GM15510 (cell line): ENCODE data around the gene STOML1.

Experiments used
- POLR2A ChIP-seq: IDR thresholded peaks from 3 replicates; pipeline ENCODE4 v1.6.1; 2011; ENCODE audit warnings: borderline replicate concordance; ENCODE audit not compliant: insufficient read length; ENCODE audit errors: extremely low read depth

The STOML1 gene, protein sequence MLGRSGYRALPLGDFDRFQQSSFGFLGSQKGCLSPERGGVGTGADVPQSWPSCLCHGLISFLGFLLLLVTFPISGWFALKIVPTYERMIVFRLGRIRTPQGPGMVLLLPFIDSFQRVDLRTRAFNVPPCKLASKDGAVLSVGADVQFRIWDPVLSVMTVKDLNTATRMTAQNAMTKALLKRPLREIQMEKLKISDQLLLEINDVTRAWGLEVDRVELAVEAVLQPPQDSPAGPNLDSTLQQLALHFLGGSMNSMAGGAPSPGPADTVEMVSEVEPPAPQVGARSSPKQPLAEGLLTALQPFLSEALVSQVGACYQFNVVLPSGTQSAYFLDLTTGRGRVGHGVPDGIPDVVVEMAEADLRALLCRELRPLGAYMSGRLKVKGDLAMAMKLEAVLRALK

DNA sequence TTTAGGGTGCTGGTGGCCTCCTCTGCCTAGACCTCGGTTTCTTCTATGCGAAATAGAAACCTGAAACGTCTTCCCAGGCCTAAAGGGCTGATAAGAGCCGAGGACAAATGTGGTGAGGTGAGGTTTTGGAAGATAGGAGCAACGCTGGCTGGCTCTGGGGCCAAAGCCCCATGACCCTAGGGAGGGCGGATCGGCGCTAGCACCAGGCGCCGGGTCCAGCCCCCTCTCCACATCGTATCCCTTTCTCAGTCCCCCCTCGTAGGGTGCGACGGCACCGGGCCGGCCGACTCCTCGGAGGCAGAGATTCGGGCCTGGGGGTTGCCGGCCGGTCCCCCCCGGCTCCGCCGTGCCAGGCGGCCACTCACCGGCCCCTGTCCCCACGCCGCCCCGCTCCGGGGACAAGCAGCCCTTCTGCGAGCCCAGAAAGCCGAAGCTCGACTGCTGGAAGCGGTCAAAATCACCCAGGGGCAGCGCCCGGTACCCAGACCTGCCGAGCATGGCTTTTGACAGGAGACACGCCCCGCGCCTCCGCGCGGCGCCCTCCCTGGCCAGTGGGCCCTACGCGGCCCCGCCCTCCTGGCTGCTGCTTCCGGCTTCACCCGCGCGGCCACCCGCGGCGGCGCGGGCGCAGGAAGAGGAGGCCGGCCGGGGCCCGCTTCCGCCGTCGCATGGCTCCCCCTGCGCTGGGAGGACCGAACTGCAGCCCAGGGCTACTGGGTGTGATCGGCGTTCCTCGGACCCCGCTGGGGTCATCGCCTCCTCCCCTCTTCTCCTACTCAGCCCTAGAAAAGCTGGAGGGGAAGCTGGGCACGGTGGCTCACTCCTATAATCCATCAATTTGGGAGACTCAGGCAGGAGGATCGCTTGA, at the start of gene STOML1:
STOML1 (minus strand) TSS at position 570 of the 868 bp plus-strand sequence; CDS start at position 498, 72 bp downstream.
- TF ChIP-seq POLR2A = peak; percentile 75

DNA sequence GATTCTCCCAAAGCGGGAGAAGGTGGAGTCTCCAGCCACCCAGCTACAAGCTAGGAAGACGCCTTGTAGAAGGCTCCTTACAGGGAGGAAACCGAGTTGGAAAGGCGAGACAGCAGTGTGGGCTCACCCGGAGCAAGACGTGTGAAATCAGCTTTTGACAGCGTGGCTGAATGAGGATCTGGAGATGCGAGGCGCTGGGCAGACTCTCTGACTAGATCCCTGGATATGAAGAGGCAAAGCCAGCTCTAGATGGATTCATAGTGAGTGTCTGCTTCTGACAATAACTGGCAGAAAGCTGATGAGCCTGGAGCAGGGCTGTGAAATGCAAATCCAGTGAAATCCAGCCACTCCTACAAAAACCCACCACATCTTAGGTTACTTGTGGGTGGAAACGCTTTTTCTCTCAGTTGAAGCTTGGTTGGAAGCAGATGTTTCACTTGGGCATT, 49.2 kb upstream of the STOML1 start:
- TF ChIP-seq POLR2A = no peak

- TF ChIP-seq POLR2A = no peak
Observed at GRCh38 chr15:74040109-74040850, 48.2 kb upstream of the STOML1 start.

GRCh38 chr15:74039656-74040010, 47.5 kb upstream of the STOML1 start:
- TF ChIP-seq POLR2A = no peak

DNA sequence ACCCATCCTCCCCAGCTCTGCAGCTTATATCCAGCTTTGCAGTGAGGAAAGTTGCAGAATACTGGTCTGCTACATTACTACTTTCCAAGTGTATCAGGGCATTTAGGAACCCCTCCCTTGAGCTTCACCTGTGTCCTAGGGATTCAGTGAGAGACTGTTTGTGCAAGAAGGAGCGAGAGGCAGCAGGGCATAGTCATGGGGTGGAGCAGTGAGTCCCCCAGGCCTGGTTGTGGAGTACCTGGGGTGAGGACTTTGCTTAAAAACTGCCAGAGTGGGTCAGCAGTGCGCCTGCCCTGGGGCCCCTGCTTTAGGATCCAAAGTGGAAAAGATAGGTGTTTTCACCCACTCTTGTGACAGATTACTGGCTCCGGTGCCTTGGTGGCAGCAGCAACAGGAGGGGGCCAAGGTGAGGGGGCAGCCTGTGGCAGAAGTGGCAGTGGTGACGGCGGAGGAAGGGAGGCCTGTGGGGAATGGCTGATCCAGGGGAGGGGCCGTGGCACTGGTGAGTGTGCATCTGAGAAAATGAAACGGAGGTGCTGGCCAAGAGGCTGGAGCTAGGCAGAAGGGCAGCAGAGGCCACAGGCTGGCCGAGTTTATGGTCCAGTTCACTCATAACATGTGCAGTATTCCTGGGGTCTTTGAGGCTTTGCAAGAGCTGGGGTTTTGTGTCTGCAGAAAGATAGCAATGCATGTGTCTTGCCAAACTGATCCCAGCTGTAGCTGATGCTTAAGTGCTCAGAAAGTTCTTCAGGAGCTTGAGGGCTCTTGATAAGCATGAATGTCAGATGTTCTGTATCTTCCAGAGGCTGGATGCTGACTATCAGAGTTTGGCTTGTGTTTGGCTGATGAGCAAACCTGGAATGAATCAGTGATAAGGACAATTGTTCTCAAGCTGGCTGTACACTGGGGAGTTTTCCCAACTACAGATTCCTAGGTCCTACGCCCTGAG, 46.9 kb upstream of the STOML1 start:
- TF ChIP-seq POLR2A = no peak

DNA sequence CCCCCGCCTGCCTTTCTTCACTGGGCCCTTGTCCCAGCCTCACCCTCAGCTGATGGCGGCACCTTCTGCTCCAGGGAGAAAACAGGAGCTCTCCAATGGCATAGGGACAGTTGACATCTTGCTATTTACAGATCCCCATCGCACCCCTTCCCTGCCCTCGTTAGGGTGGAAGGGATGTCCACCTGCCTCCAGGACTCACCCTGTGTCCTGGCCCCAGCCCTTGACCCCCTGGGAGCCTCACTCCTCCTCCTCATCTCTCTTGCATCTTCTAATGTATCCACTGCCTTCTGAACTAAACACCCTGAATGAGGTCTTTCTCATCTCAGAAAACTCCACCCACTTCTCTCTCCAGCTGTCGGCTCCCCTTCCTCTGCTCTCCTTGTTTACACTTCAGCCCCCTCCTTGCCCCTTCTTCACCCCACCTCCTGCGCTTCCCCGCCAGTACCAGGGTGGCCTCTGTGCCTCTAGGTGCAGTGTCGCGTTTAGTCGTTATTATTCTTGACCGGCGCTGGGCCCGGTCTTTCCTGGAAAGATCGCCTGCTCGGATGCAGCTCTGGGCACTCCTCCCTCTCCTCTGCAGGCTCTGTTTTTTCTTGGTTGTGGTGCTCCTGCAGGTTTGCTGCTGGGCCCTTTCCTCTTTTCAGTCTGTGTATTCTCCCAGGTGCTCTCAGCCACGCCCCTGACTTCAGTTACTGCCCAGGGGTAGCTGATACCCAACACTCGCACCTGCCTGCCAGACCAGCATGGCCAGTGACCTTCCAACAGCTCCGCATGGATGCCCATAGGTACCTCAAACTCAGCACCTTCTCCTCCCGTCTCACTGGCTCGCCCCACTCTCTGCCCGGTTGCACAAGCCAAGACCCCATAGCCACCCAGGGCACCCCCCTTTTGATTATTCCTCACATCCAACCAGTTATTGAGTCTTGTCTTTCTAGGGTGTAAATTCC, 45.3 kb upstream of the STOML1 start:
- TF ChIP-seq POLR2A = no peak

DNA sequence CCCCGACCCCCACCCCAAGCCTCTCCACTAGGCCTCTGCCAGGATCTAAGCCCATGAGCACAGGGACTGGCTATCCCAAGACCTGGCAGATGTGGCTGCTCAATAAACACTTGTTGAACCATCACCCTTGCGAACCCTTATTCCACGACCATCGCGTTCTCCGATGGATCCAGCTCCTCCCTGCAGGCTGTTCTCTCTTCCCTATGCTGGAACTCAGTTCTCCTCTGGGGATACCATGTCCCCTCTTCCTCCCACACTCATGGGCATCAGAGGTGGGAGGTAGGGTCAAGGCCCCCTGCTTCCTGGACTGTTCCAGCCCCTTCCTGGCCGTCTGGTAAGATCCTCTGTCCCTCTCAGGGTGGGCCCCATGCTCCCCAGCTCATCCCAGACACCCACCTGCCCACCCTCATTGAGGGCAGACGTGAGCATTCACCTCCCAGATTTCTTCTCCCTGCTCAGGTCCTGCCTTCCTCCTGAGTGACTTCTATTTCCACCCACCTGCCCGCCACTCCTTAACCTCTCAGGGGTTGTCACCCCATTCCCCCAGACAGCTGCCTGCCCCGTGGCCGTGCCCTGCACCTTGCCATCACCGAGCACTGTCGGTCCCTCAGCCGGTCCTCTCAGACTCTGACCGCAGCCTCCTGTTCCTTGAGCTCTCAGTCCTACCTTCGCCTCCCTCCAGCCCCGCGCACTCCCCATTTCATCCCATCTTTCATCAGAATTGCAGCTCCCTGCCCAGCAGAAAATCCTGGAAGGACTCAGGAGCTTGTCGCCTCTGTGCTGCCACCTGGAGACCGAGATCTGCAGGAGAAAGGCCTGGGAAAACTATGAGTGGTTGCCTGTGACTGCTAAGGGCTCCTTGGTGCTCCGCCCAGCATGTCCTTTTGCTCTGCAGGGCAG, 44.4 kb upstream of the STOML1 start:
- TF ChIP-seq POLR2A = no peak

- TF ChIP-seq POLR2A = no peak
Observed at GRCh38 chr15:74035121-74036017, 43.3 kb upstream of the STOML1 start.

GRCh38 chr15:74034206-74034755, 42.2 kb upstream of the STOML1 start:
- TF ChIP-seq POLR2A = no peak
